AG04450 (cell line): ENCODE results near the gene ACTN4. TPM values are rescaled to one million over a fixed set of nuclear protein-coding genes. Genes with fewer than 3 reads are reported as not detected.

Source experiments
- polyA plus RNA-seq: library from polyadenylated mRNA; depleted of rRNA; stranded (reverse); fragments of >200 nt; gene quantifications from 2 replicates; pipeline ENCODE4 v1.2.3, GENCODE V29; 2011; rRNA removed

ACTN4 gene
- polyA plus RNA-seq, 1 experiment: 300 TPM

Other genes with a start within 250 kb of the ACTN4 start
- 5.0 and 7.9 TPM in 2 replicates for gene FAM98C, start 244.6 kb upstream of the ACTN4 start, polyA plus RNA-seq
- not detected in 2 replicates for gene RASGRP4, start 221.4 kb upstream of the ACTN4 start, polyA plus RNA-seq
- gene RYR1, start 214.0 kb upstream of the ACTN4 start, polyA plus RNA-seq: not detected in 2 replicates
- 0.09 and 0.31 TPM in 2 replicates for gene MAP4K1, start 29.7 kb upstream of the ACTN4 start, polyA plus RNA-seq
- 168 and 250 TPM in 2 replicates for gene EIF3K, start 28.5 kb upstream of the ACTN4 start, polyA plus RNA-seq
- gene CAPN12, start 96.8 kb downstream of the ACTN4 start, polyA plus RNA-seq: 0.66 and 0.69 TPM in 2 replicates
- not detected in 2 replicates for gene LGALS7, start 125.9 kb downstream of the ACTN4 start, polyA plus RNA-seq
- gene LGALS7B, start 141.6 kb downstream of the ACTN4 start, polyA plus RNA-seq: not detected in 2 replicates
- 0.07 TPM in 1 of 2 replicates, not detected in the other for gene LGALS4, start 165.3 kb downstream of the ACTN4 start, polyA plus RNA-seq
- gene ECH1, start 184.1 kb downstream of the ACTN4 start, polyA plus RNA-seq: 86.5 and 109 TPM in 2 replicates
- 281 and 316 TPM in 2 replicates for gene HNRNPL, start 202.3 kb downstream of the ACTN4 start, polyA plus RNA-seq
- gene RINL, start 230.6 kb downstream of the ACTN4 start, polyA plus RNA-seq: 1.6 TPM in 2 replicates